Smooth muscle cell of the coronary artery (primary cell): ENCODE data around the gene CCDC178. TPM values are rescaled to one million over a fixed set of nuclear protein-coding genes. Genes with fewer than 3 reads are reported as not detected.

Source experiments
- total RNA-seq: library from RNA; depleted of rRNA; stranded (reverse); fragments of >200 nt; gene quantifications from 2 replicates; pipeline ENCODE4 v1.2.3, GENCODE V29; 2014; ENCODE audit warnings: low replicate concordance

The CCDC178 gene, protein sequence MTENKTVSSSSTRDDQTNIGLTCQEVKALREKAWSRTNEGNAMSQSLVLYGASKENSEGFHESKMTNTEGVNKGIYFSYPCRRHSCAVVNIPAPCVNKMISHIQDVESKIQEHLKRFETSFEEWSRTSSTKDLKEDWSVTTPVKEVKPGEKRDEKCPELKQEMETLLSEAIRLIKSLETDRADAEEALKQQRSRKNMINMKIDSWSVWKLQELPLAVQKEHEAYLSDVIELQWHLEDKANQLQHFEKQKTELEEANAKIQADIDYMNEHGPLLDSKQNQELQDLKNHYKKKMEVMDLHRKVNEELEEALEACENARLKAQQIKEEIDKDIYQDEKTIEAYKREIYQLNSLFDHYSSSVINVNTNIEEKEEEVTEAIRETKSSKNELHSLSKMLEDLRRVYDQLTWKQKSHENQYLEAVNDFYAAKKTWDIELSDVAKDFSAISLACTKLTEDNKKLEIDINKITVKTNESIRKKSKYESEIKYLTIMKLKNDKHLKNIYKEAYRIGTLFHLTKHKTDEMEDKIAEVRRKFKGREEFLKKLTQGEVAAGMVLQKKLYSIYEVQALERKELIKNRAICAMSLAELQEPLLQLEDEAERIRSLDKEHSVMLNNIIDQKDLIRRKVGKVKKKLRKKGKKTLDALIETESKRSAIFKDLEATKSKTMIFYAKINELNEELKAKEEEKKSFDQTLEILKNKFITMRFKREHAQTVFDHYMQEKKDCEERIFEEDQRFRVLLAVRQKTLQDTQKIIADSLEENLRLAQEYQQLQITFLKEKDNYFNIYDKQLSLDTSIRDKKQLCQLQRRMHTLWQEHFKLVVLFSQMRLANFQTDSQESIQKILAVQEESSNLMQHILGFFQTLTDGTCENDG
- total RNA-seq, result not detected in 2 replicates

DNA sequence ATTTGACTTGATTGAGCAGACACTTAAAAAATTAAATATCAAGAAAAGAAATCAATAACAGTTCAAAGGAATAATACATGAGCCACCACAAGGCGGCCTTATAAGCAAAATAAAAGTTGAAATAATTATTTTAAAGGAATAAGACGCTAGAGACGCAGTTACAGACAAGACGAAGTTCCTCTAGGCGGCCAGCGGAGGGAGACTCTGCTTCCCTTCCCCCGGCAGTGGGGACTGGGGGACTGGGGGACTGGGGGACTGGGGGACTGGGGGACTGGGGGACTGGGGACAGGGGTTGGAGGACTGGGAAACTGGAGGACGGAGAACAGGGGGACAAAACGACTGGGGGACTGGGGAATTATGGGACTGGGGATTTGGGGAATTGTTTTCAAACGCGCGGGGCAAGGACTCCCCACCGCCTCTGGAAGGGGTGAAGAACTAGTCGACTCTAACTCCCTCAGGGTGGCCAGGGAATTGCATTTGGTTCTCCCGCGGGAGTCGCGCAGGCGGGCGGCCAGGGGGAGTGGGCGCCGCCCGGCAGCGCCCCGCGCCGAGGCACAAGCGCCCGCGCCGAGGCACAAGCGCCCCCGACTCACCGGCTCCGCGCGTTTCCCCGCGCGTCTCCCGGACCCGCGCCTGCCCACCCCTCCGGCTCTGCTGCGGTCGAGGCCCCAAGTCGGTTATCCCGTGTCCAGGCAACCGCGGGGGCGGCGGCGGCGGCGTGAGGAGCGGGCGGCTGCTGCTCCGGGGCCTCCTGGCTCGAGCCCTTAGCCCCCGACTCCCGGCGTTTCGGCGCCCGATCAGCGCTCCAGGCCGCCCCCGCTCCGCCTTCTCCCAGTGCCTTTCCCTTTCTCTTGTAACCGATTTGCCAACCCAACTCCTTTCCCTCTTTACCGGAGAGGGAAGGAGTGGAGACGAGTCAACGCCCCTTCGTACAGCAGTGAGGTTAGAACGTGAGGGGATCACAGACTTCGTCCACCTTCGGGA lies at the start of gene CCDC178:
Gene CCDC178, minus strand, starts transcription at position 662 of the 984 bp plus-strand sequence. CDS start 28,633 bp downstream, outside the sequence.

Other genes starting within 250 kb of the CCDC178 start
- gene ASXL3, start 137.5 kb upstream of the CCDC178 start, total RNA-seq, result 0.08 and 1.8 TPM in 2 replicates